Pancreas (tissue), 10 donors: ENCODE measurements around the gene CLIP4. TPM values are rescaled to one million over a fixed set of nuclear protein-coding genes. Genes with fewer than 3 reads are reported as not detected.

Experiments
- ATAC-seq, 4 donors: fragments of 200-7000 bp; cut with Tn5 transposase; one replicate each; pipeline versions ENCODE4 v1.8.0 to v1.9.1; 2020; ENCODE audit warnings: mild to moderate bottlenecking in 4 of 4, moderate library complexity in 4 of 4
- DNase-seq, 6 donors: peaks; one replicate each; pipeline ENCODE4 v3.0.0-alpha.2; 2020
- FAIRE-seq: peaks from 2 replicates; lab custom pipeline; 2012; peaks lifted over from hg19 to GRCh38; lab: Jason Lieb, UNC
- H3K27ac ChIP-seq, 4 donors: fragments of 200-600 bp; sonication (generic); 1 replicate in 3 of 4; 2 replicates in 1 of 4; pipeline versions ENCODE4 v1.5.0 to v1.8.0; 2020
- H3K27me3 ChIP-seq, 4 donors: fragments of 200-600 bp; one replicate each; pipeline ENCODE4 v1.8.0; 2021
- H3K36me3 ChIP-seq, 3 donors: fragments of 200-600 bp; sonication (generic) in 1 of 3; one replicate each; pipeline versions ENCODE4 v1.5.0 to v1.8.0; 2020 to 2021
- H3K4me1 ChIP-seq, 3 donors: fragments of 200-600 bp; one replicate each; pipeline ENCODE4 v1.8.0; 2021
- H3K4me3 ChIP-seq, 4 donors: fragments of 200-600 bp; sonication (generic) in 2 of 4; one replicate each; pipeline versions ENCODE4 v1.5.0 to v1.8.0; 2020 to 2021
- H3K9me3 ChIP-seq, 4 donors: fragments of 200-600 bp; one replicate each; pipeline ENCODE4 v1.8.0; 2021
- CTCF ChIP-seq, 4 donors: fragments of 200-600 bp; sonication (generic) in 3 of 4; IDR thresholded peaks; one replicate each; pipeline versions ENCODE4 v1.5.0 to v1.8.0; 2021; ENCODE audit warnings: antibody characterized with exemption in 4 of 4
- WGBS, 2 donors: extraction: QIAGEN DNeasy Blood & Tissue Kit; methylation state at CpG; one replicate each; pipeline ENCODE4 v1.1.7; 2013; 5-methylcytosine and 5-hydroxymethylcytosine counted together
- intact Hi-C, 3 donors: fragments of 100-400 bp; cut with DNase I; formaldehyde crosslinking; loops; one replicate each; pipeline versions ENCODE4 v1.11.1 to v1.14.2; 2022
- polyA plus RNA-seq, 2 donors: library from polyadenylated mRNA; stranded (reverse); fragments of 200-250 nt; gene quantifications; one replicate each; pipeline ENCODE4 v1.2.3, GENCODE V29; 2013
- total RNA-seq, 6 donors: library from RNA; stranded (reverse); fragmentation: NEBNext Ultra II Directional in 4 of 6; extraction: Animal tissue kit (Norgen Biotek cat#: 25700) in 4 of 6; gene quantifications; one replicate each; pipeline versions ENCODE4 v1.2.1 to v1.2.4, GENCODE V29; 2021 to 2023
- donor health status: healthy with polysubstance abuse.
- donor health status: DM: no; HTN: no; CAD: no; lungs with moderate emphysema.
- donor health status: DM: no; HTN: no; CAD: no.
- donor health status: control.
- donor health status: control.
- donor health status: Bipolar disorder and iron deficiency.
- donor health status: DM: yes; HTN: yes; CAD: no.
- donor health status: DM: no; HTN: no; CAD: no.
- donor health status: DM: no; HTN: no; CAD: no.
- donor health status: DM: yes; HTN: yes; CAD: no.

CLIP4 gene
- total and polyA plus RNA-seq, 8 donors: 4.5 to 18.3 (median 7.0) TPM

- TF ChIP-seq CTCF (IDR thresholded peaks at IDR 0.05): no peak
- H3K27me3 ChIP-seq: no peaks in the 10 kb centered on the region
- WGBS, 2 donors: 63 to 92% methylated on average over 3 of the region's 3 CpGs
- no peak overlapping the region for H3K27ac ChIP-seq
- no peaks in the 10 kb centered on the region for H3K36me3 ChIP-seq
- no peak for ATAC-seq
- no peak overlapping the region for H3K4me3 ChIP-seq
- no peak for FAIRE-seq
- intact Hi-C loops: no loop called here
- DNase-seq: no peak
- no peaks in the 10 kb centered on the region for H3K4me1 ChIP-seq
- H3K9me3 ChIP-seq: no peaks in the 10 kb centered on the region
These were observed 32.7 kb downstream of the CLIP4 start for GRCh38 chr2:29147963-29148362.

- no peak for ATAC-seq
- H3K4me3 ChIP-seq: no peak overlapping the region
- TF ChIP-seq CTCF (IDR thresholded peaks at IDR 0.05): no peak
- FAIRE-seq: no peak
- intact Hi-C loops: no loop called here
- H3K36me3 ChIP-seq: peaks cover 0 to 5% (median 0%) of the 10 kb centered on the region in 3 donors
- H3K9me3 ChIP-seq: no peaks in the 10 kb centered on the region
- H3K4me1 ChIP-seq: no peaks in the 10 kb centered on the region
- H3K27me3 ChIP-seq: no peaks in the 10 kb centered on the region
- H3K27ac ChIP-seq: no peak overlapping the region
- WGBS, 2 donors: 96 to 100% methylated on average over 2 of the region's 2 CpGs
- DNase-seq: no peak
These were observed 39.4 kb downstream of the CLIP4 start for GRCh38 chr2:29154610-29155009.

- DNase-seq: no peak
- no peaks in the 10 kb centered on the region for H3K4me1 ChIP-seq
- intact Hi-C loops: no loop called here
- TF ChIP-seq CTCF (IDR thresholded peaks at IDR 0.05): no peak
- no peak overlapping the region for H3K4me3 ChIP-seq
- H3K27me3 ChIP-seq: no peaks in the 10 kb centered on the region
- no peak for ATAC-seq
- no peaks in the 10 kb centered on the region for H3K9me3 ChIP-seq
- WGBS, 2 donors: 69 to 88% methylated on average over 2 of the region's 2 CpGs
- no peak overlapping the region for H3K27ac ChIP-seq
- peaks cover 0 to 5% (median 0%) of the 10 kb centered on the region in 3 donors for H3K36me3 ChIP-seq
- no peak for FAIRE-seq
These were observed 40.4 kb downstream of the CLIP4 start for GRCh38 chr2:29155578-29155977.

- no peaks in the 10 kb centered on the region for H3K9me3 ChIP-seq
- peaks cover 0 to 5% (median 0%) of the 10 kb centered on the region in 3 donors for H3K36me3 ChIP-seq
- H3K27ac ChIP-seq: no peak overlapping the region
- 72 to 77% methylated on average over 4 of the region's 4 CpGs for WGBS, 2 donors
- no peaks in the 10 kb centered on the region for H3K4me1 ChIP-seq
- no peak for TF ChIP-seq CTCF (IDR thresholded peaks at IDR 0.05)
- FAIRE-seq (no peak), ATAC-seq (no peak), DNase-seq (no peak)
- H3K4me3 ChIP-seq: no peak overlapping the region
- H3K27me3 ChIP-seq: no peaks in the 10 kb centered on the region
- intact Hi-C loops: no loop called here
These were observed 41.9 kb downstream of the CLIP4 start for GRCh38 chr2:29157131-29157530.

GRCh38 chr2:29159125-29159524 is 43.9 kb downstream of the CLIP4 start:
- 49 to 100% methylated on average over 1 of the region's 1 CpG for WGBS, 2 donors
- Histone ChIP-seq H3K36me3 (peaks cover 0 to 5% (median 0%) of the 10 kb centered on the region in 3 donors), H3K4me3 (no peak overlapping the region), H3K9me3 (no peaks in the 10 kb centered on the region), H3K4me1 (no peaks in the 10 kb centered on the region), H3K27ac (no peak overlapping the region), H3K27me3 (no peaks in the 10 kb centered on the region)
- FAIRE-seq (no peak), ATAC-seq (no peak), DNase-seq (no peak)
- intact Hi-C loops: no loop called here
- TF ChIP-seq CTCF (IDR thresholded peaks at IDR 0.05): no peak
